ENCODE results near the gene MOGAT1.

DNA sequence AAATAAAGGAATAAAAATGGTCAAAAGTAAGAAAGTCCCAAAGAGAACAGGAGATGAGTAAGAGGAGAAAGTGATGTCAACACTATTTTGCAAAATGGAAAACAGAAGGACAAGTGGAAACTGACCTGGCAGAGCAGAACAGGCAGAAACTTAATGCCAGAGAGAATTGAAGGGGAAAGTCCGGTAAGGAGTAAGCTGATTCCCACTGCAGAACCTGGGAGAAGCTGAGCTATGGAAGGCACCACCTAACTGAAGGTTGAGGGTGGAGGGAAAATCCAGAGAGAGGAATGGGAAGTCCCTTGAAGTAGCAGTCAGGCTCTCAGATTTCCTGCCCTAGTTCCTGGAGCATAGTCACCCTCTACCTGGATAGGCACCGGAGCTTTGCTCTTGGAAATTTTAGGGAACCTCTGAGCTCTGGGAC is 59.8 kb downstream of the MOGAT1 start:
- no peak for TF ChIP-seq ZNF175 (tag by site-specific recombination; IDR thresholded peaks at IDR 0.05)
- TF ChIP-seq, protein P1, sequence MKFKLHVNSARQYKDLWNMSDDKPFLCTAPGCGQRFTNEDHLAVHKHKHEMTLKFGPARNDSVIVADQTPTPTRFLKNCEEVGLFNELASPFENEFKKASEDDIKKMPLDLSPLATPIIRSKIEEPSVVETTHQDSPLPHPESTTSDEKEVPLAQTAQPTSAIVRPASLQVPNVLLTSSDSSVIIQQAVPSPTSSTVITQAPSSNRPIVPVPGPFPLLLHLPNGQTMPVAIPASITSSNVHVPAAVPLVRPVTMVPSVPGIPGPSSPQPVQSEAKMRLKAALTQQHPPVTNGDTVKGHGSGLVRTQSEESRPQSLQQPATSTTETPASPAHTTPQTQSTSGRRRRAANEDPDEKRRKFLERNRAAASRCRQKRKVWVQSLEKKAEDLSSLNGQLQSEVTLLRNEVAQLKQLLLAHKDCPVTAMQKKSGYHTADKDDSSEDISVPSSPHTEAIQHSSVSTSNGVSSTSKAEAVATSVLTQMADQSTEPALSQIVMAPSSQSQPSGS (tag by site-specific recombination; IDR thresholded peaks at IDR 0.05; ENCODE audit: low read depth) = no peak
- TF ChIP-seq ZNF677 (tag by site-specific recombination; IDR thresholded peaks at IDR 0.05) = no peak
- no peak for TF ChIP-seq ZNF274 (IDR thresholded peaks at IDR 0.05; ENCODE audit: low read length)
- TF ChIP-seq ZNF274 (tag by site-specific recombination; IDR thresholded peaks at IDR 0.05; ENCODE audit: borderline replicate concordance) = no peak
- TF ChIP-seq, protein P2, sequence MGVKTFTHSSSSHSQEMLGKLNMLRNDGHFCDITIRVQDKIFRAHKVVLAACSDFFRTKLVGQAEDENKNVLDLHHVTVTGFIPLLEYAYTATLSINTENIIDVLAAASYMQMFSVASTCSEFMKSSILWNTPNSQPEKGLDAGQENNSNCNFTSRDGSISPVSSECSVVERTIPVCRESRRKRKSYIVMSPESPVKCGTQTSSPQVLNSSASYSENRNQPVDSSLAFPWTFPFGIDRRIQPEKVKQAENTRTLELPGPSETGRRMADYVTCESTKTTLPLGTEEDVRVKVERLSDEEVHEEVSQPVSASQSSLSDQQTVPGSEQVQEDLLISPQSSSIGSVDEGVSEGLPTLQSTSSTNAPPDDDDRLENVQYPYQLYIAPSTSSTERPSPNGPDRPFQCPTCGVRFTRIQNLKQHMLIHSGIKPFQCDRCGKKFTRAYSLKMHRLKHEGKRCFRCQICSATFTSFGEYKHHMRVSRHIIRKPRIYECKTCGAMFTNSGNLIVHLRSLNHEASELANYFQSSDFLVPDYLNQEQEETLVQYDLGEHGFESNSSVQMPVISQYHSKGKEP (tag by site-specific recombination; IDR thresholded peaks at IDR 0.05) = no peak
- TF ChIP-seq, protein P3, sequence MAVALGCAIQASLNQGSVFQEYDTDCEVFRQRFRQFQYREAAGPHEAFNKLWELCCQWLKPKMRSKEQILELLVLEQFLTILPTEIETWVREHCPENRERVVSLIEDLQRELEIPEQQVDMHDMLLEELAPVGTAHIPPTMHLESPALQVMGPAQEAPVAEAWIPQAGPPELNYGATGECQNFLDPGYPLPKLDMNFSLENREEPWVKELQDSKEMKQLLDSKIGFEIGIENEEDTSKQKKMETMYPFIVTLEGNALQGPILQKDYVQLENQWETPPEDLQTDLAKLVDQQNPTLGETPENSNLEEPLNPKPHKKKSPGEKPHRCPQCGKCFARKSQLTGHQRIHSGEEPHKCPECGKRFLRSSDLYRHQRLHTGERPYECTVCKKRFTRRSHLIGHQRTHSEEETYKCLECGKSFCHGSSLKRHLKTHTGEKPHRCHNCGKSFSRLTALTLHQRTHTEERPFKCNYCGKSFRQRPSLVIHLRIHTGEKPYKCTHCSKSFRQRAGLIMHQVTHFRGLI (tag by site-specific recombination; IDR thresholded peaks at IDR 0.05) = no peak
- TF ChIP-seq ZNF433 (tag by site-specific recombination; IDR thresholded peaks at IDR 0.05; ENCODE audit: low read depth) = no peak
- TF ChIP-seq, protein P4, sequence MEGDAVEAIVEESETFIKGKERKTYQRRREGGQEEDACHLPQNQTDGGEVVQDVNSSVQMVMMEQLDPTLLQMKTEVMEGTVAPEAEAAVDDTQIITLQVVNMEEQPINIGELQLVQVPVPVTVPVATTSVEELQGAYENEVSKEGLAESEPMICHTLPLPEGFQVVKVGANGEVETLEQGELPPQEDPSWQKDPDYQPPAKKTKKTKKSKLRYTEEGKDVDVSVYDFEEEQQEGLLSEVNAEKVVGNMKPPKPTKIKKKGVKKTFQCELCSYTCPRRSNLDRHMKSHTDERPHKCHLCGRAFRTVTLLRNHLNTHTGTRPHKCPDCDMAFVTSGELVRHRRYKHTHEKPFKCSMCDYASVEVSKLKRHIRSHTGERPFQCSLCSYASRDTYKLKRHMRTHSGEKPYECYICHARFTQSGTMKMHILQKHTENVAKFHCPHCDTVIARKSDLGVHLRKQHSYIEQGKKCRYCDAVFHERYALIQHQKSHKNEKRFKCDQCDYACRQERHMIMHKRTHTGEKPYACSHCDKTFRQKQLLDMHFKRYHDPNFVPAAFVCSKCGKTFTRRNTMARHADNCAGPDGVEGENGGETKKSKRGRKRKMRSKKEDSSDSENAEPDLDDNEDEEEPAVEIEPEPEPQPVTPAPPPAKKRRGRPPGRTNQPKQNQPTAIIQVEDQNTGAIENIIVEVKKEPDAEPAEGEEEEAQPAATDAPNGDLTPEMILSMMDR (tag by site-specific recombination; IDR thresholded peaks at IDR 0.05) = no peak
- TF ChIP-seq, protein P5, sequence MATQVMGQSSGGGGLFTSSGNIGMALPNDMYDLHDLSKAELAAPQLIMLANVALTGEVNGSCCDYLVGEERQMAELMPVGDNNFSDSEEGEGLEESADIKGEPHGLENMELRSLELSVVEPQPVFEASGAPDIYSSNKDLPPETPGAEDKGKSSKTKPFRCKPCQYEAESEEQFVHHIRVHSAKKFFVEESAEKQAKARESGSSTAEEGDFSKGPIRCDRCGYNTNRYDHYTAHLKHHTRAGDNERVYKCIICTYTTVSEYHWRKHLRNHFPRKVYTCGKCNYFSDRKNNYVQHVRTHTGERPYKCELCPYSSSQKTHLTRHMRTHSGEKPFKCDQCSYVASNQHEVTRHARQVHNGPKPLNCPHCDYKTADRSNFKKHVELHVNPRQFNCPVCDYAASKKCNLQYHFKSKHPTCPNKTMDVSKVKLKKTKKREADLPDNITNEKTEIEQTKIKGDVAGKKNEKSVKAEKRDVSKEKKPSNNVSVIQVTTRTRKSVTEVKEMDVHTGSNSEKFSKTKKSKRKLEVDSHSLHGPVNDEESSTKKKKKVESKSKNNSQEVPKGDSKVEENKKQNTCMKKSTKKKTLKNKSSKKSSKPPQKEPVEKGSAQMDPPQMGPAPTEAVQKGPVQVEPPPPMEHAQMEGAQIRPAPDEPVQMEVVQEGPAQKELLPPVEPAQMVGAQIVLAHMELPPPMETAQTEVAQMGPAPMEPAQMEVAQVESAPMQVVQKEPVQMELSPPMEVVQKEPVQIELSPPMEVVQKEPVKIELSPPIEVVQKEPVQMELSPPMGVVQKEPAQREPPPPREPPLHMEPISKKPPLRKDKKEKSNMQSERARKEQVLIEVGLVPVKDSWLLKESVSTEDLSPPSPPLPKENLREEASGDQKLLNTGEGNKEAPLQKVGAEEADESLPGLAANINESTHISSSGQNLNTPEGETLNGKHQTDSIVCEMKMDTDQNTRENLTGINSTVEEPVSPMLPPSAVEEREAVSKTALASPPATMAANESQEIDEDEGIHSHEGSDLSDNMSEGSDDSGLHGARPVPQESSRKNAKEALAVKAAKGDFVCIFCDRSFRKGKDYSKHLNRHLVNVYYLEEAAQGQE (tag by site-specific recombination; IDR thresholded peaks at IDR 0.05) = no peak
- TF ChIP-seq ZNF132 (tag by site-specific recombination; IDR thresholded peaks at IDR 0.05; ENCODE audit: borderline replicate concordance) = no peak
- no peak for TF ChIP-seq ZNF629 (tag by site-specific recombination; IDR thresholded peaks at IDR 0.05)
- TF ChIP-seq ZNF24 (tag by site-specific recombination; IDR thresholded peaks at IDR 0.05) = no peak

Measured in HEK293 (cell line).